IMR-90 (cell line): ENCODE data around the gene DDX10. TPM values are rescaled to one million over a fixed set of nuclear protein-coding genes. Genes with fewer than 3 reads are reported as not detected.

Experiments
- ATAC-seq: fragments of 200-7000 bp; cut with Tn5 transposase; 2 replicates; pipeline ENCODE4 v1.9.1; 2020; ENCODE audit warnings: low read depth, mild to moderate bottlenecking, moderate library complexity
- BruUV-seq: library from RNA; stranded (reverse); fragments of 400-500 nt; replicated peaks from 2 replicates; lab custom pipeline; 2021; lab: Mats Ljungman, UMichigan
- CTCF ChIA-PET: fragments of 300-600 bp; formaldehyde crosslinking; extraction: SDS; loops from one replicate; lab custom pipeline; 2021; ENCODE audit warnings: antibody characterized with exemption; lab: Yijun Ruan, JAX
- POLR2A ChIA-PET: fragments of 300-600 bp; sonication (Branson Sonifier 250); formaldehyde crosslinking; loops from one replicate; lab custom pipeline; 2022; ENCODE audit warnings: antibody characterized with exemption; ENCODE audit not compliant: unreplicated experiment; lab: Charles Lee
- DNase-seq: peaks from one replicate; pipeline ENCODE4 v3.0.0; 2013
- H2AFZ ChIP-seq: replicated peaks from 2 replicates; pipeline ENCODE3; 2013; ENCODE audit warnings: low read length, mild to moderate bottlenecking; ENCODE audit not compliant: poor library complexity
- H2AK5ac ChIP-seq: 2 replicates; pipeline ENCODE4 v1.6.1; 2013; ENCODE audit warnings: low read depth, low read length, inconsistent platforms
- H2AK9ac ChIP-seq: replicated peaks from 2 replicates; pipeline ENCODE3; 2013; ENCODE audit warnings: mild to moderate bottlenecking, low read depth, low read length, moderate library complexity; ENCODE audit not compliant: poor library complexity
- H2BK120ac ChIP-seq: 2 replicates; pipeline ENCODE4 v1.6.1; 2013; ENCODE audit warnings: low read depth, low read length, inconsistent platforms
- H2BK15ac ChIP-seq: 3 replicates; pipeline ENCODE4 v1.6.1; 2013; ENCODE audit warnings: low read depth, low read length, inconsistent platforms
- H2BK20ac ChIP-seq: 2 replicates; pipeline ENCODE4 v1.6.1; 2013; ENCODE audit warnings: low read depth, mild to moderate bottlenecking, inconsistent platforms, low read length, moderate library complexity
- H2BK5ac ChIP-seq: 2 replicates; pipeline ENCODE4 v1.6.1; 2013; ENCODE audit warnings: mild to moderate bottlenecking, low read depth, low read length, inconsistent platforms; ENCODE audit not compliant: poor library complexity, severe bottlenecking
- H3K14ac ChIP-seq: replicated peaks from 2 replicates; pipeline ENCODE4 v1.6.1; 2013; ENCODE audit warnings: low read depth, low read length, inconsistent platforms
- H3K18ac ChIP-seq: 2 replicates; pipeline ENCODE4 v1.6.1; 2013; ENCODE audit warnings: low read depth, low read length, control low read depth
- H3K23ac ChIP-seq: 2 replicates; pipeline ENCODE4 v1.6.1; 2013; ENCODE audit warnings: low read depth, low read length, inconsistent platforms
- H3K27ac ChIP-seq: 2 replicates; pipeline ENCODE4 v1.5.1; 2013; ENCODE audit warnings: mild to moderate bottlenecking, control low read depth, low read length; ENCODE audit not compliant: insufficient read depth
- H3K27me3 ChIP-seq: 2 replicates; pipeline ENCODE4 v1.6.1; 2013; ENCODE audit warnings: low read length; ENCODE audit not compliant: control insufficient read depth, insufficient read depth
- H3K36me3 ChIP-seq: 2 replicates; pipeline ENCODE4 v1.6.1; 2013; ENCODE audit warnings: low read length, mixed read lengths; ENCODE audit not compliant: control insufficient read depth, insufficient read depth
- H3K4ac ChIP-seq: 2 replicates; pipeline ENCODE4 v1.6.1; 2013; ENCODE audit warnings: low read depth, low read length, inconsistent platforms
- H3K4me1 ChIP-seq: 2 replicates; pipeline ENCODE4 v1.6.1; 2013; ENCODE audit warnings: low read length, mixed read lengths; ENCODE audit not compliant: control insufficient read depth, insufficient read depth
- H3K4me2 ChIP-seq: 2 replicates; pipeline ENCODE4 v1.6.1; 2013; ENCODE audit warnings: low read depth, mild to moderate bottlenecking, control low read depth, low read length, moderate library complexity
- H3K4me3 ChIP-seq: 2 replicates; pipeline ENCODE4 v1.5.1; 2013; ENCODE audit warnings: low read depth, mild to moderate bottlenecking, control low read depth, low read length, moderate library complexity; ENCODE audit not compliant: insufficient read depth
- H3K56ac ChIP-seq: 2 replicates; pipeline ENCODE4 v1.6.1; 2013; ENCODE audit warnings: low read length, inconsistent platforms; ENCODE audit not compliant: insufficient read depth; ENCODE audit errors: extremely low read depth
- H3K79me1 ChIP-seq, 2 experiments: 2 replicates each; pipeline ENCODE4 v1.6.1; 2013; ENCODE audit warnings: low read length in 2 of 2, inconsistent platforms in 1 of 2, low read depth in 1 of 2
- H3K9ac ChIP-seq: 2 replicates; pipeline ENCODE4 v1.6.1; 2013; ENCODE audit warnings: low read depth, low read length, control low read depth
- H3K9me1 ChIP-seq: 2 replicates; pipeline ENCODE4 v1.6.1; 2013; ENCODE audit warnings: low read length, inconsistent platforms; ENCODE audit not compliant: insufficient read depth
- H3K9me3 ChIP-seq: 2 replicates; pipeline ENCODE4 v1.6.1; 2013; ENCODE audit warnings: low read length; ENCODE audit not compliant: control insufficient read depth, insufficient read depth
- H4K20me1 ChIP-seq: 2 replicates; pipeline ENCODE4 v1.6.1; 2013; ENCODE audit warnings: low read length, inconsistent platforms; ENCODE audit not compliant: insufficient read depth
- H4K5ac ChIP-seq: 2 replicates; pipeline ENCODE4 v1.6.1; 2013; ENCODE audit warnings: mild to moderate bottlenecking, low read depth, low read length, control low read depth
- H4K8ac ChIP-seq, 2 experiments: 2 replicates each; pipeline ENCODE4 v1.6.1; 2013; ENCODE audit warnings: low read depth in 2 of 2, low read length in 2 of 2, control low read depth in 1 of 2, inconsistent platforms in 1 of 2
- H4K91ac ChIP-seq: 2 replicates; pipeline ENCODE4 v1.6.1; 2013; ENCODE audit warnings: low read depth, low read length, inconsistent platforms; ENCODE audit not compliant: insufficient read depth
- BHLHE40 ChIP-seq: fragments of 150-350 bp; IDR thresholded peaks from 2 replicates; pipeline ENCODE4 v1.6.1; 2016; ENCODE audit warnings: mild to moderate bottlenecking, low read depth, low read length
- CEBPB ChIP-seq: IDR thresholded peaks from 2 replicates; pipeline ENCODE4 v1.6.1; 2012; ENCODE audit warnings: low read depth, low read length, improper control_type of control experiment
- MAFK ChIP-seq: IDR thresholded peaks from 2 replicates; pipeline ENCODE4 v1.6.1; 2012; ENCODE audit warnings: low read depth, low read length, improper control_type of control experiment
- MAZ ChIP-seq: IDR thresholded peaks from 2 replicates; pipeline ENCODE4 v1.6.1; 2012; ENCODE audit warnings: low read depth, mild to moderate bottlenecking, low read length, improper control_type of control experiment, moderate library complexity, borderline replicate concordance
- RFX5 ChIP-seq: IDR thresholded peaks from 2 replicates; pipeline ENCODE4 v1.8.0; 2012; ENCODE audit warnings: low read depth, mild to moderate bottlenecking, low read length, moderate library complexity
- WGBS, 2 experiments: methylation state at CpG; one replicate each; pipeline versions ENCODE4 v1.1.5 to v1.1.7; 2013; ENCODE audit warnings: missing lambda C conversion rate in 2 of 2; ENCODE audit not compliant: insufficient read length in 1 of 2; ENCODE audit errors: extremely low coverage in 2 of 2; 5-methylcytosine and 5-hydroxymethylcytosine counted together
- dilution Hi-C: fragments of 300-500 bp; cut with HindIII; formaldehyde crosslinking; loops from one replicate; pipeline ENCODE4 v1.14.3; 2018; ENCODE audit warnings: low sequenced_read_pairs; ENCODE audit not compliant: unreplicated experiment
- in situ Hi-C: fragments of 300-500 bp; cut with MboI; formaldehyde crosslinking; loops from 3 replicates; pipeline ENCODE4 v1.14.3; 2019; ENCODE audit warnings: low sequenced_read_pairs, inconsistent platforms, mixed read lengths
- intact Hi-C: fragments of 100-400 bp; cut with micrococcal nuclease; formaldehyde crosslinking; loops from 2 replicates; pipeline ENCODE4 v1.10.0; 2022
- polyA plus RNA-seq, 3 experiments: library from polyadenylated mRNA; depleted of rRNA; stranded (reverse); fragments of >200 nt; gene quantifications; 2 replicates each; pipeline ENCODE4 v1.2.3, GENCODE V29; 2012; ENCODE audit warnings: low replicate concordance in 1 of 3
- total RNA-seq: library from RNA; depleted of rRNA; stranded (reverse); fragments of >200 nt; gene quantifications from 2 replicates; pipeline ENCODE4 v1.2.3, GENCODE V29; 2012

The DDX10 gene
- total and polyA plus RNA-seq, 2 of the 4 experiments (the other 2 are of a cell fraction): 20.0 to 31.9 TPM

DNA sequence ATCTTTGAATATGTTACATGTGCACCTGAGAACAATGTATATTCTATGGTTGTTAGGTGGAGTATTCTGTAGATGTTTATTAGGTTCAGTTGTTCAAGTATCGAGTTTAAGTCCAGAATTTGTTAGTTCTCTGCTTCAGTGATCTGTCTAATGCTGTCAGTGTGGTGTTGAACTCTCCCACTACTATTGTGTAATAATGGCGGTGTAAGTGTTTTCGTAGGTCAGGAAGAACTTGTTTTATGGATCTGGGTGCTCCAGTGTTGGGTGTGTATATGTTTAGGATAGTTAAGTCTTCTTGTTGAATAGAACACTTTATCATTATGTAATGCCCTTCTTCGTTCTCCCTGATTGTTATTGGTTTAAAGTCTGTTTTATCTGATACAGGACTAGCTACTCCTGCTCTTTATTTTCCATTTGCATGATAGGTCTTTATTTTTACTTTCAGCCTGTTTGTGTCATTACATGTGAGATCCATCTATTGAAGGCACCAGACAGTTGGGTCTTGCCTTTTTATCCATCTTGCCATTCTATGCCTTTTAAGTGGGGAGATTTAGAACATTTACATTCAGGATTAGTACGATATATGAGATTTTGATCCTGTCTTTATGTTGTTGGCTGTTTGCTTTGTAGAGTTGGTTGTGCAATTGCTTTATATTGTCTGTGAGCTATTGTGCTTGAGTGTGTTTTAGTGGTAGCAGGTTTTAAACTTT lies 121.6 kb downstream of the DDX10 start:
- Histone ChIP-seq H2BK20ac (no peak overlapping the region), H3K27me3 (no peaks in the 10 kb centered on the region), H2AK5ac (no peak overlapping the region), H3K56ac (no peak overlapping the region), H3K4ac (no peak overlapping the region), H4K20me1 (no peaks in the 10 kb centered on the region), H4K91ac (no peak overlapping the region), H2BK15ac (no peak overlapping the region), H4K5ac (no peak overlapping the region), H2BK120ac (no peak overlapping the region; the same call in 1 of the 2 replicates), H4K8ac (no peak overlapping the region), H2AFZ (no peak overlapping the region), H3K79me1 (peaks cover 21 to 41% of the 10 kb centered on the region in 2 experiments), H3K9me3 (no peaks in the 10 kb centered on the region), H3K18ac (no peak overlapping the region), H2BK5ac (no peak overlapping the region), H3K36me3 (no peaks in the 10 kb centered on the region), H3K14ac (no peak overlapping the region), H3K4me2 (no peak overlapping the region), H3K4me3 (no peak overlapping the region), H2AK9ac (no peak overlapping the region), H3K27ac (no peak overlapping the region), H3K4me1 (peaks cover 6% of the 10 kb centered on the region; the same call in 1 of the 2 replicates), H3K9me1 (peaks cover 7% of the 10 kb centered on the region; the same call in 1 of the 2 replicates), H3K9ac (no peak overlapping the region), H3K23ac (no peak overlapping the region)
- no CpG with 5 or more reads among the region's 5 CpGs for WGBS, 2 experiments
- ATAC-seq (no peak), DNase-seq (no peak)
- ChIA-PET POLR2A (no interaction called here), CTCF (interaction anchor here (0.6 kb wide), 1 partner anchor 29 kb away, joined by 4 read pairs; no protein-coding TSS in a partner anchor)
- no TSS peak for BruUV-seq
- intact Hi-C loops: loop anchor here (5.0 kb wide), 1 partner anchor 141 kb away; no protein-coding TSS in a partner anchor
- dilution Hi-C loops: no loop called here
- TF ChIP-seq MAZ: no peak
- TF ChIP-seq CEBPB: peak; percentile 74
- TF ChIP-seq MAFK: no peak
- TF ChIP-seq BHLHE40: no peak
- no peak for TF ChIP-seq RFX5
- in situ Hi-C loops: no loop called here
